HK-2 (cell line): ENCODE results near the gene GPR63.

Experiments used
- DNase-seq: peaks from one replicate; pipeline ENCODE4 v3.0.0-alpha.2; 2018; ENCODE audit not compliant: unreplicated experiment

GPR63 gene

GRCh38 chr6:96821034-96821433 lies 16.2 kb downstream of the GPR63 start:
- no peak for DNase-seq

- DNase-seq = no peak
These were observed 20.9 kb downstream of the GPR63 start for GRCh38 chr6:96816301-96816817.

- no peak for DNase-seq
These were observed 22.7 kb downstream of the GPR63 start for GRCh38 chr6:96814625-96815024.

- no peak for DNase-seq
These were observed 25.1 kb downstream of the GPR63 start for GRCh38 chr6:96812077-96812703.

- no peak for DNase-seq
These were observed 25.6 kb downstream of the GPR63 start for GRCh38 chr6:96811670-96812069.

GRCh38 chr6:96811136-96811535 lies 26.1 kb downstream of the GPR63 start:
- DNase-seq = no peak

GRCh38 chr6:96809119-96809518 lies 28.2 kb downstream of the GPR63 start:
- DNase-seq = no peak

GRCh38 chr6:96803106-96803481 lies 34.2 kb downstream of the GPR63 start:
- DNase-seq = no peak

- no peak for DNase-seq
These were observed 41.8 kb downstream of the GPR63 start for GRCh38 chr6:96795481-96795880.

- no peak for DNase-seq
These were observed 42.3 kb downstream of the GPR63 start for GRCh38 chr6:96794980-96795379.

GRCh38 chr6:96792561-96793190 lies 44.6 kb downstream of the GPR63 start:
- DNase-seq = no peak

- no peak for DNase-seq
These were observed 47.4 kb downstream of the GPR63 start for GRCh38 chr6:96789871-96790270.

- no peak for DNase-seq
These were observed 49.3 kb downstream of the GPR63 start for GRCh38 chr6:96787846-96788580.

- DNase-seq = no peak
These were observed 50.9 kb downstream of the GPR63 start for GRCh38 chr6:96786336-96786735.

GRCh38 chr6:96784650-96785049 lies 52.6 kb downstream of the GPR63 start:
- DNase-seq = no peak

GRCh38 chr6:96783307-96783706 lies 54.0 kb downstream of the GPR63 start:
- DNase-seq = no peak

- no peak for DNase-seq
These were observed 55.7 kb downstream of the GPR63 start for GRCh38 chr6:96781557-96781956.

- DNase-seq = no peak
These were observed 60.2 kb downstream of the GPR63 start for GRCh38 chr6:96777113-96777512.

- DNase-seq = no peak
These were observed 61.4 kb downstream of the GPR63 start for GRCh38 chr6:96775727-96776400.

- DNase-seq = no peak
These were observed 70.5 kb downstream of the GPR63 start for GRCh38 chr6:96766769-96767168.

- no peak for DNase-seq
These were observed 74.7 kb downstream of the GPR63 start for GRCh38 chr6:96762599-96762998.

GRCh38 chr6:96761794-96762193 lies 75.5 kb downstream of the GPR63 start:
- no peak for DNase-seq
